Activated CD4-positive, alpha-beta T cell treated with anti-CD3 and anti-CD28 coated beads for 36 hours (primary cell): Measurements from ENCODE around the gene CUL4A. TPM values are rescaled to one million over a fixed set of nuclear protein-coding genes. Genes with fewer than 3 reads are reported as not detected.

ENCODE experiments used
- ATAC-seq: fragments of 200-7000 bp; cut with Tn5 transposase; one replicate; pipeline ENCODE4 v1.10.0; 2021; ENCODE audit warnings: mild to moderate bottlenecking, moderate library complexity
- CTCF ChIA-PET: fragments of 350-600 bp; sonication (Branson Sonifier 250); formaldehyde crosslinking; loops from one replicate; lab custom pipeline; 2021; ENCODE audit warnings: antibody characterized with exemption; lab: Charles Lee
- POLR2A ChIA-PET: fragments of 350-600 bp; sonication (Branson Sonifier 250); formaldehyde crosslinking; loops from one replicate; lab custom pipeline; 2021; ENCODE audit warnings: antibody characterized with exemption, inconsistent platforms; lab: Charles Lee
- DNase-seq: peaks from one replicate; pipeline ENCODE4 v3.0.0-alpha.2; 2020
- H3K27ac Mint-ChIP-seq: one replicate; pipeline ENCODE4 v1.8.0; 2021; ENCODE audit warnings: mixed read lengths
- H3K27me3 Mint-ChIP-seq: one replicate; pipeline ENCODE4 v1.8.0; 2021; ENCODE audit warnings: mixed read lengths
- H3K36me3 Mint-ChIP-seq: one replicate; pipeline ENCODE4 v1.8.0; 2021; ENCODE audit warnings: low read depth, mixed read lengths
- H3K4me1 Mint-ChIP-seq: one replicate; pipeline ENCODE4 v1.8.0; 2021; ENCODE audit warnings: mixed read lengths
- H3K4me3 Mint-ChIP-seq: one replicate; pipeline ENCODE4 v1.8.0; 2021; ENCODE audit warnings: mild to moderate bottlenecking, moderate library complexity, mixed read lengths
- H3K9me3 Mint-ChIP-seq: one replicate; pipeline ENCODE4 v1.8.0; 2021; ENCODE audit warnings: low read depth, mixed read lengths
- intact Hi-C, 2 experiments: fragments of 100-400 bp; cut with DNase I in 1 of 2; cut with micrococcal nuclease in 1 of 2; formaldehyde crosslinking; loops; one replicate each; pipeline versions ENCODE4 v1.14.2 to v1.15.1; 2022 to 2024; cut with DNase I, micrococcal nuclease
- total RNA-seq, 2 experiments: library from RNA; stranded (reverse); gene quantifications; one replicate each; pipeline ENCODE4 v1.2.3, GENCODE V29; 2021

Gene CUL4A
- total RNA-seq, 2 experiments from 2014 or later, result 81.7 to 87.4 TPM

GRCh38 chr13:113209759-113210421 lies 477 bp downstream of the CUL4A start:
- no peaks in the 10 kb centered on the region for H3K9me3 Mint-ChIP-seq
- H3K27me3 Mint-ChIP-seq, result no peaks in the 10 kb centered on the region
- intact Hi-C loops, result loop anchor here (1.0 to 10.0 kb wide), 13 partner anchors 56 to 1104 kb away; partner anchors contain the start of genes DCUN1D2 (in 2 of the 2), CHAMP1 (in 1 of the 2), LAMP1 (in 1 of the 2) and RASA3 (in 1 of the 2)
- peak; percentile 81 for DNase-seq
- peaks cover 49% of the 10 kb centered on the region for H3K4me1 Mint-ChIP-seq
- peak overlapping the region; percentile 79 for H3K4me3 Mint-ChIP-seq
- ATAC-seq, result peak; percentile 40
- ChIA-PET CTCF (interaction anchor here (0.6 kb wide), 1 partner anchor 13 kb away, joined by 3 read pairs; no protein-coding TSS in a partner anchor), POLR2A (interaction anchor here (0.8 kb wide), 1 partner anchor 153 kb away, joined by 3 read pairs; no protein-coding TSS in a partner anchor)
- H3K27ac Mint-ChIP-seq, result peak overlapping the region; percentile 80
- peaks cover 41% of the 10 kb centered on the region for H3K36me3 Mint-ChIP-seq

- ChIA-PET CTCF (no interaction called here), POLR2A (no interaction called here)
- H3K9me3 Mint-ChIP-seq, result no peaks in the 10 kb centered on the region
- intact Hi-C loops, result no loop called here
- H3K36me3 Mint-ChIP-seq, result peaks cover 33% of the 10 kb centered on the region
- H3K4me1 Mint-ChIP-seq, result peaks cover 40% of the 10 kb centered on the region
- no peaks in the 10 kb centered on the region for H3K27me3 Mint-ChIP-seq
- DNase-seq, result no peak
- no peak for ATAC-seq
- peak overlapping the region; percentile 79 for H3K4me3 Mint-ChIP-seq
- peak overlapping the region; percentile 70 for H3K27ac Mint-ChIP-seq
Measured at GRCh38 chr13:113210833-113211232, 1.4 kb downstream of the CUL4A start.

DNA sequence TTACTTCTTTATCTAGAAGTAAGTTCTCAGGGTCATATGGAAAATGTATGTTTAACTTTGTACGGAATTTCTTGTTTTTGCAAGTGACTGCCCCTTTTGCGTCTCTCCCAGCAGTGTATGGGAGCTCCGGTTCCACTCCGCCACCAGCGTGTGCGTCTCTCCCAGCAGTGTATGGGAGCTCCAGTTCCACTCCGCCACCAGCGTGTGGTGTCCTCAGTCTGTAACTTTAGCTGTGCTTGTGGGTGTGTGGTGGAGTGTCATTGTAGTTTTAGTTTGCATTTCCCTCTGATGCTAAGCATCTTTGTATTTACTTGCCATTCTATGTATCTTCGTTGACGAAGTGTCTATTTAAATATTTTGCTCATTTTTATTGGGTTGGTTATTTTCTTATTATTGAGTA lies 2.4 kb downstream of the CUL4A start:
- ATAC-seq (no peak), DNase-seq (peak; percentile 57)
- no peak overlapping the region for H3K27ac Mint-ChIP-seq
- H3K4me3 Mint-ChIP-seq, result peak overlapping the region; percentile 0
- H3K36me3 Mint-ChIP-seq, result peaks cover 26% of the 10 kb centered on the region
- intact Hi-C loops, result no loop called here
- no peaks in the 10 kb centered on the region for H3K9me3 Mint-ChIP-seq
- no peaks in the 10 kb centered on the region for H3K27me3 Mint-ChIP-seq
- H3K4me1 Mint-ChIP-seq, result peaks cover 30% of the 10 kb centered on the region
- CTCF ChIA-PET, result no interaction called here
- POLR2A ChIA-PET, result no interaction called here

GRCh38 chr13:113216254-113217048 lies 7.0 kb downstream of the CUL4A start:
- Mint-ChIP-seq H3K36me3 (peaks cover 22% of the 10 kb centered on the region), H3K4me1 (peaks cover 22% of the 10 kb centered on the region), H3K9me3 (no peaks in the 10 kb centered on the region), H3K27me3 (no peaks in the 10 kb centered on the region), H3K27ac (no peak overlapping the region), H3K4me3 (no peak overlapping the region)
- ATAC-seq (peak; percentile 47), DNase-seq (peak; percentile 41)
- POLR2A ChIA-PET, result no interaction called here
- CTCF ChIA-PET, result no interaction called here
- intact Hi-C loops, result no loop called here

- Mint-ChIP-seq H3K27me3 (no peaks in the 10 kb centered on the region), H3K36me3 (peaks cover 27% of the 10 kb centered on the region), H3K4me1 (peaks cover 13% of the 10 kb centered on the region), H3K4me3 (no peak overlapping the region), H3K27ac (no peak overlapping the region), H3K9me3 (no peaks in the 10 kb centered on the region)
- ChIA-PET POLR2A (interaction anchor here (0.7 kb wide), 2 partner anchors 9 to 498 kb away, joined by 3 read pairs; no protein-coding TSS in a partner anchor), CTCF (interaction anchor here (0.6 to 1.2 kb wide), 3 partner anchors 10 to 169 kb away, joined by 3 read pairs; no protein-coding TSS in a partner anchor)
- intact Hi-C loops, result no loop called here
- no peak for DNase-seq
- ATAC-seq, result no peak
Measured at GRCh38 chr13:113218586-113218985, 9.2 kb downstream of the CUL4A start.

DNA sequence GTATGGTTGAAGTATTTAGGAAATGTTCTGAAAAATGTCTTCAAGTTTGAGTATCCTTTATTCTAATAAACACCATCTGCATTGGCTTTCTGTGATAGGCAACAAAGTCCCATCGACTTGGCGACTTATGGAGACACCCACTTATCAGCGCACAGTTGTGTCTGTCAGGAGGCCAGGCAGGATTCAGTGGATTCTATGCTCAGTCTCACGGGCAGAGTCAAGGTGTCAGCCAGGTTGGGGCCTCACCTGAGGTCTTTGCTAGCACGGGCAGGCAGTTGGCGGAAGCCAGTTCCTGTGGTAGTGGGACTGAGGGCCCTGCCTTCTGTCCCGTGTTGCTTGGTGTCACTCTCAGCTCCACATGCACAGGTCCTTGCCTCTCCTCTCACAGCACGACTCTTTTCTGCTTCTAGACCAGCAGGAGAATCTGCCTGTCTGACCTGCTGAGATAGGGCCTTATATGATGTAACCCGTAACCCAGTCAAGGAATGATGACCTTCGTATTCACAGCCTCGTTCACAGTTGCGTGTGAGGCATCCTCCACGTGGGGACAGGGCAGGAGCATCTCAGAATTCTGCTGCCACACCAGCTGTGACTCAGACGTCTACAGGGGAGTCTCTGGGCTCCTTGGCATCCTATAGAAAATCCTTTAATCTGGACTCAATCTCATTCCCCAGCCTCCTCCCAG lies 10.0 kb downstream of the CUL4A start:
- no peaks in the 10 kb centered on the region for H3K27me3 Mint-ChIP-seq
- no peaks in the 10 kb centered on the region for H3K9me3 Mint-ChIP-seq
- ATAC-seq (no peak), DNase-seq (no peak)
- ChIA-PET CTCF (interaction anchor here (0.6 to 1.2 kb wide), 2 partner anchors 9 to 80 kb away, joined by 3 read pairs; no protein-coding TSS in a partner anchor), POLR2A (no interaction called here)
- H3K4me3 Mint-ChIP-seq, result no peak overlapping the region
- peaks cover 32% of the 10 kb centered on the region for H3K36me3 Mint-ChIP-seq
- peaks cover 13% of the 10 kb centered on the region for H3K4me1 Mint-ChIP-seq
- intact Hi-C loops, result no loop called here
- H3K27ac Mint-ChIP-seq, result peak overlapping the region; percentile 37

DNA sequence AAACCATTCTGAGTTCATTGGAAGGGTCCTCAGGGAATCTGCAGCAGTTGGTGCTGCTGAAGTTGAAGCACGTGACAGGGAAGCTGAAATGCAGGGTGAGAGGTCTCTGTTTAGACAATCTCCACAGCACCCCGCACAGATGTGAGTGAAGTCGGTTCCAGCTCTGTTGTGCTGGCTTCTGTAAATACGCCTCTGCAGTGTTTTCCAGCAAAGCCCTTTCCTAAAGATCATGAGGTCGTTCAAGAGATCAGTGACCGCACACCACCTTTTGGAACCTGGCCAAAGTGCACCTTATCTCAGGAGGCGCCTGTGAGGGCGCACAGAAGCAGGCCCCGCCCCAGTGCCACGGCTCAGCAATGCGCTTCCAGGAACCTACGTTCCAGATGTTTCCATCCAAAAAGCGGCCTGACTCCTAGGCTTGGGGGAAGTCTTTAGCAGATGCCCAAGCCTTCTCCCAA lies 10.8 kb downstream of the CUL4A start:
- no peak for ATAC-seq
- ChIA-PET CTCF (interaction anchor here (0.6 kb wide), 1 partner anchor 79 kb away, joined by 3 read pairs; no protein-coding TSS in a partner anchor), POLR2A (no interaction called here)
- H3K4me3 Mint-ChIP-seq, result no peak overlapping the region
- H3K27ac Mint-ChIP-seq, result no peak overlapping the region
- no peaks in the 10 kb centered on the region for H3K27me3 Mint-ChIP-seq
- peaks cover 13% of the 10 kb centered on the region for H3K4me1 Mint-ChIP-seq
- intact Hi-C loops, result loop anchor here in 1 of 2 experiments (1.0 kb wide), 1 partner anchor 189 kb away; no protein-coding TSS in a partner anchor
- peaks cover 35% of the 10 kb centered on the region for H3K36me3 Mint-ChIP-seq
- DNase-seq, result no peak
- H3K9me3 Mint-ChIP-seq, result no peaks in the 10 kb centered on the region

DNA sequence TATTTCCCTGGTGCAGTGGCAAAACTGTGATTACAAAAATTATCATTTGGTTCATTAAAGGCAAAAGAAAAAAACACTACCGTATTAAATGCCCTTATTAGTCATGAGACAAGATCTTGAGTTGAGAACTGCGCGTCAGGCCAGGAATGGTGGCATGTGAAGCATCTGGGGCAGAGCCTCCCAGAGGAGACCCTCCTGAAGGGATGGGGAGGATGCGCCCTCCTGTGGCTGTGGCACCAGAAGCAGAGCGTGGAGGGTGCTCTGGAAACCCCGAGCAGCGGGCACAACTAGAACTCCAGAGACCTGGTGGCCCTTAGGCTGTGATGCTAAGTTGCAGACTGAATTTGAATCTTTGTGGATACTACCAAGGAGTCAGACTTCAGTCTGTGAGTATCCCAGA lies 11.5 kb downstream of the CUL4A start:
- H3K9me3 Mint-ChIP-seq, result no peaks in the 10 kb centered on the region
- H3K27me3 Mint-ChIP-seq, result no peaks in the 10 kb centered on the region
- ChIA-PET CTCF (no interaction called here), POLR2A (no interaction called here)
- intact Hi-C loops, result loop anchor here in 1 of 2 experiments (1.0 kb wide), 1 partner anchor 190 kb away; no protein-coding TSS in a partner anchor
- H3K4me1 Mint-ChIP-seq, result peaks cover 13% of the 10 kb centered on the region
- H3K36me3 Mint-ChIP-seq, result peaks cover 35% of the 10 kb centered on the region
- DNase-seq, result peak; percentile 36
- H3K27ac Mint-ChIP-seq, result no peak overlapping the region
- peak; percentile 70 for ATAC-seq
- H3K4me3 Mint-ChIP-seq, result no peak overlapping the region

DNA sequence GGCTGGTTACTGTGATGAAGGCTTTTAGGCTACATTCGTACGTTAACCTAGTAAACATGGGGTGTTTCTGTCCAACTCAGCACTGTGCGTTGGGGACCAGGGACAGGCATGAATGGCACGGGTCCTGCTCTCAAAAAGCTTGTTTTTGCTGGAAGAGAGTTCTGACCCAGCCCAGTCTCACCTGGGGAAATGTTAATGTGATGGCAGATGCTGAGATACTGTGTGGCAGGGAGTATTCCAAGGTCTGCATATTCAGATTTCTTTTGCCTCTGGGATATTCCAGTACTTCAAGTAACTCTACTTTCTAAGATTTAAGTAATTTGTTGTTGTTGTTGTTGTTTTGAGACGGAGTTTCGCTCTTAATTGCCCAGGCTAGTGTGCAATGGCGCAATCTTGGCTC lies 13.7 kb downstream of the CUL4A start:
- ATAC-seq (no peak), DNase-seq (no peak)
- no peak overlapping the region for H3K4me3 Mint-ChIP-seq
- POLR2A ChIA-PET, result no interaction called here
- no peaks in the 10 kb centered on the region for H3K9me3 Mint-ChIP-seq
- no peak overlapping the region for H3K27ac Mint-ChIP-seq
- intact Hi-C loops, result no loop called here
- H3K27me3 Mint-ChIP-seq, result no peaks in the 10 kb centered on the region
- peaks cover 45% of the 10 kb centered on the region for H3K36me3 Mint-ChIP-seq
- H3K4me1 Mint-ChIP-seq, result peaks cover 11% of the 10 kb centered on the region
- CTCF ChIA-PET, result interaction anchor here (1.2 to 1.3 kb wide), 2 partner anchors 13 to 280 kb away, joined by 3 to 4 read pairs; partner anchors contain the start of gene CUL4A

DNA sequence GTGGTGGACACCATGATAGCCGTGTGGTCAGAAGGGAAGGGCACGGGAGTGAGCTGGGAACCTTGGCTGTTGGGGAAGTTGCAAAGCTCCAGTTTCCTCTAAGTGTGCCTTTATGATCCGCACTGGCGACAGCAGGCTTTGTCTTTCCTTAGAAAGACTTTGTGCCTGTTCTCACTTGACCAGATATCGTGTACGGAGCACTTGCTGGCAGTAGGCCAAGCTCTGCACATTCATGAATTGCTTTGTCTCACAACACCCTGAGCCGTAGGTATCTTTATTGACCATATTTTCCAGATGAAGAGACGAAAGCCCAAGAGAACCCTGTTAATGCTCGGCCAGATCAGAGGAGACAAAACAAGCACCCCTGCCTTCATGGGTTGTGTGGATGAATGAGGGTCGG lies 15.1 kb downstream of the CUL4A start:
- Mint-ChIP-seq H3K4me3 (no peak overlapping the region), H3K4me1 (peaks cover 9% of the 10 kb centered on the region), H3K9me3 (no peaks in the 10 kb centered on the region), H3K27me3 (no peaks in the 10 kb centered on the region), H3K36me3 (peaks cover 50% of the 10 kb centered on the region), H3K27ac (no peak overlapping the region)
- ChIA-PET POLR2A (no interaction called here), CTCF (no interaction called here)
- no peak for DNase-seq
- ATAC-seq, result no peak
- intact Hi-C loops, result no loop called here

DNA sequence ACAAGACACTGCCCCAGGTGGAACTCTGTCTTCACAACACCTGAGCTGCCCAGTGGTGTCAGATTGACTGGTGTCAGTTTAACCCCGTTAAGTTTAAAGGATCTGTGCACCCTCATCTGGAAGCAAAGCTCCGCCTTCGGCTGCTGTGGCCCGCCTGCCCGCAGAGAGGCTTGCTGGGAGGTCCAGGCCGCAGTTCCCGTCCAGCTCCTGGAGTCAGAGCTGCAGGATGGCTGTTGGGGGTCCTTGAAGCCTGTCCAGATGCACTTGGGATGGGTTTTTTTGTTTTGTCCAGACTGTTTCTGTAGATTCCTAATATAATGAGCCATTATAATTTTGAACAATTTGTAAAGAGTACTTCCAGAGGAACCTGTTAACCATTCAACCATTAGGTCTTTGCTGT lies 16.1 kb downstream of the CUL4A start:
- DNase-seq (no peak), ATAC-seq (no peak)
- Mint-ChIP-seq H3K27ac (no peak overlapping the region), H3K27me3 (no peaks in the 10 kb centered on the region), H3K36me3 (peaks cover 45% of the 10 kb centered on the region), H3K4me1 (peaks cover 6% of the 10 kb centered on the region), H3K9me3 (no peaks in the 10 kb centered on the region), H3K4me3 (no peak overlapping the region)
- POLR2A ChIA-PET, result interaction anchor here (0.6 kb wide), 1 partner anchor 44 kb away, joined by 4 read pairs; no protein-coding TSS in a partner anchor
- CTCF ChIA-PET, result no interaction called here
- intact Hi-C loops, result no loop called here
